Endodermal cell (in vitro differentiated cells): ENCODE measurements around the gene CYP26A1. TPM values are rescaled to one million over a fixed set of nuclear protein-coding genes. Genes with fewer than 3 reads are reported as not detected.

Experiments used
- DNase-seq: peaks from one replicate; pipeline ENCODE4 v3.0.0-alpha.2; 2017
- H3K27ac ChIP-seq: 2 replicates; pipeline ENCODE4 v1.5.1; 2013; ENCODE audit warnings: mild to moderate bottlenecking, low read depth, low read length, moderate library complexity
- H3K27me3 ChIP-seq: 2 replicates; pipeline ENCODE4 v1.6.1; 2013; ENCODE audit warnings: mild to moderate bottlenecking, low read length, moderate library complexity; ENCODE audit not compliant: insufficient read depth, control insufficient read depth, poor library complexity, severe bottlenecking
- H3K36me3 ChIP-seq: 2 replicates; pipeline ENCODE4 v1.7.0; 2013; ENCODE audit warnings: mild to moderate bottlenecking, low read length, moderate library complexity; ENCODE audit not compliant: control insufficient read depth, insufficient read depth
- H3K4me1 ChIP-seq: one replicate; pipeline ENCODE4 v1.7.0; 2013; ENCODE audit warnings: low read length; ENCODE audit not compliant: control insufficient read depth, insufficient read depth
- H3K4me3 ChIP-seq: 2 replicates; pipeline ENCODE4 v1.5.1; 2013; ENCODE audit warnings: mild to moderate bottlenecking, low read length, moderate library complexity
- H3K9ac ChIP-seq: 2 replicates; pipeline ENCODE4 v1.6.1; 2013; ENCODE audit warnings: mild to moderate bottlenecking, low read length, moderate library complexity; ENCODE audit not compliant: poor library complexity, severe bottlenecking; ENCODE audit errors: extremely low read depth
- H3K9me3 ChIP-seq: 2 replicates; pipeline ENCODE4 v1.6.1; 2013; ENCODE audit warnings: mild to moderate bottlenecking, low read length, moderate library complexity; ENCODE audit not compliant: control insufficient read depth
- H3K27ac Mint-ChIP-seq: 2 replicates; pipeline ENCODE4 v1.8.0; 2020; ENCODE audit warnings: mixed read lengths
- H3K27me3 Mint-ChIP-seq: 2 replicates; pipeline ENCODE4 v1.8.0; 2021; ENCODE audit warnings: mild to moderate bottlenecking, mixed read lengths; ENCODE audit not compliant: insufficient read depth
- H3K36me3 Mint-ChIP-seq: 2 replicates; pipeline ENCODE4 v1.8.0; 2020; ENCODE audit warnings: low read depth, mixed read lengths
- H3K4me1 Mint-ChIP-seq: 2 replicates; pipeline ENCODE4 v1.8.0; 2020; ENCODE audit warnings: mixed read lengths
- H3K4me3 Mint-ChIP-seq: 2 replicates; pipeline ENCODE4 v1.8.0; 2020; ENCODE audit warnings: mild to moderate bottlenecking, moderate library complexity, mixed read lengths
- H3K9me3 Mint-ChIP-seq: 2 replicates; pipeline ENCODE4 v1.8.0; 2020; ENCODE audit warnings: mild to moderate bottlenecking, mixed read lengths
- CTCF ChIP-seq: fragments of 200-600 bp; sonication (generic); conservative IDR thresholded peaks from 2 replicates; pipeline ENCODE4 v1.5.0; 2021; ENCODE audit warnings: antibody characterized with exemption, mild to moderate bottlenecking
- WGBS, 2 experiments: methylation state at CpG; one replicate each; pipeline versions ENCODE4 v1.1.5 to v1.1.7; 2013; ENCODE audit warnings: missing lambda C conversion rate in 2 of 2, mixed read lengths in 1 of 2; ENCODE audit not compliant: insufficient coverage in 1 of 2, insufficient read length in 1 of 2; 5-methylcytosine and 5-hydroxymethylcytosine counted together
- total RNA-seq, 2 donors: library from RNA; stranded (reverse); fragmentation: NEBNext Ultra II Directional in 1 of 2; extraction: Animal tissue kit (Norgen Biotek cat#: 25700) in 1 of 2; gene quantifications; 2 replicates in 1 of 2; 3 replicates in 1 of 2; pipeline ENCODE4 v1.2.1, GENCODE V29; 2021

The CYP26A1 gene
- total RNA-seq, 2 donors from 2014 or later, result 800 to 857 TPM

- Histone ChIP-seq H3K27me3 (no peaks in the 10 kb centered on the region), H3K27ac (no peak overlapping the region), H3K36me3 (peaks cover 43% of the 10 kb centered on the region), H3K9me3 (no peaks in the 10 kb centered on the region), H3K4me1 (no peaks in the 10 kb centered on the region), H3K9ac (peak overlapping the region; percentile 98), H3K4me3 (peak overlapping the region; percentile 93)
- H3K9me3 Mint-ChIP-seq, result peaks cover 2% of the 10 kb centered on the region
- no peak overlapping the region for H3K27ac Mint-ChIP-seq
- peaks cover 15% of the 10 kb centered on the region for H3K4me1 Mint-ChIP-seq
- TF ChIP-seq CTCF, result no peak
- 74 to 80% methylated on average over 5 of the region's 5 CpGs for WGBS, 2 experiments
- DNase-seq, result no peak
- peaks cover 36% of the 10 kb centered on the region for H3K36me3 Mint-ChIP-seq
- peaks cover 23% of the 10 kb centered on the region for H3K27me3 Mint-ChIP-seq
- peak overlapping the region; percentile 99 for H3K4me3 Mint-ChIP-seq
Observed at GRCh38 chr10:93077860-93078337, 4.2 kb downstream of the CYP26A1 start.

GRCh38 chr10:93079663-93080349 is 6.1 kb downstream of the CYP26A1 start:
- no peak overlapping the region for H3K9ac ChIP-seq
- H3K36me3 ChIP-seq, result peaks cover 36% of the 10 kb centered on the region
- H3K27ac Mint-ChIP-seq, result peak overlapping the region; percentile 81
- H3K27me3 ChIP-seq, result no peaks in the 10 kb centered on the region
- WGBS, 2 experiments, result 83 to 87% methylated on average over 8 to 9 of the region's 9 CpGs
- H3K36me3 Mint-ChIP-seq, result peaks cover 29% of the 10 kb centered on the region
- H3K4me3 ChIP-seq, result no peak overlapping the region
- no peak overlapping the region for H3K27ac ChIP-seq
- H3K27me3 Mint-ChIP-seq, result peaks cover 12% of the 10 kb centered on the region
- H3K4me1 ChIP-seq, result no peaks in the 10 kb centered on the region
- DNase-seq, result peak; percentile 75
- no peaks in the 10 kb centered on the region for H3K9me3 Mint-ChIP-seq
- no peak overlapping the region for H3K4me3 Mint-ChIP-seq
- H3K4me1 Mint-ChIP-seq, result peaks cover 17% of the 10 kb centered on the region
- TF ChIP-seq CTCF, result no peak
- H3K9me3 ChIP-seq, result no peaks in the 10 kb centered on the region

- DNase-seq, result peak; percentile 89
- H3K27me3 Mint-ChIP-seq, result peaks cover 5% of the 10 kb centered on the region
- WGBS, 2 experiments, result 70 to 73% methylated on average over 19 to 22 of the region's 22 CpGs
- Histone ChIP-seq H3K9ac (no peak overlapping the region), H3K4me1 (no peaks in the 10 kb centered on the region), H3K27ac (no peak overlapping the region), H3K4me3 (no peak overlapping the region), H3K9me3 (no peaks in the 10 kb centered on the region), H3K36me3 (peaks cover 29% of the 10 kb centered on the region), H3K27me3 (no peaks in the 10 kb centered on the region)
- H3K4me3 Mint-ChIP-seq, result no peak overlapping the region
- TF ChIP-seq CTCF, result peak; percentile 96
- H3K9me3 Mint-ChIP-seq, result no peaks in the 10 kb centered on the region
- H3K4me1 Mint-ChIP-seq, result peaks cover 17% of the 10 kb centered on the region
- H3K36me3 Mint-ChIP-seq, result peaks cover 22% of the 10 kb centered on the region
- peak overlapping the region; percentile 81 for H3K27ac Mint-ChIP-seq
Observed at GRCh38 chr10:93080350-93081046, 6.8 kb downstream of the CYP26A1 start.
